ENCODE results near the gene BAAT. TPM values are rescaled to one million over a fixed set of nuclear protein-coding genes. Genes with fewer than 3 reads are reported as not detected.

BAAT gene
- total and polyA plus RNA-seq, 2 experiments from 2014 or later: 19.8 to 41.8 TPM

GRCh38 chr9:101399643-101399970 is 14.8 kb upstream of the BAAT start:
- Histone ChIP-seq H3K4me1 (ENCODE audit: insufficient read depth) (no peaks in the 10 kb centered on the region), H3K9me2 (replicated peaks; ENCODE audit: insufficient read depth) (no peaks in the 10 kb centered on the region), H3K79me2 (peaks cover 84% of the 10 kb centered on the region), H3K27me3 (no peaks in the 10 kb centered on the region), H4K20me1 (ENCODE audit: insufficient read depth, poor library complexity, severe bottlenecking) (no peaks in the 10 kb centered on the region), H3K4me2 (peak overlapping the region; percentile 93), H2AFZ (peak overlapping the region; percentile 69), H3K36me3 (replicated peaks; ENCODE audit: insufficient read depth, low read depth) (peaks cover 28% of the 10 kb centered on the region), H3K4me3 (peak overlapping the region; percentile 92), H3K9me3 (ENCODE audit: low read depth) (peaks cover 31% of the 10 kb centered on the region), H3K27ac (peak overlapping the region; percentile 77)
- TF ChIP-seq EZH2 (IDR thresholded peaks at IDR 0.05; ENCODE audit: borderline replicate concordance): no peak
- TF ChIP-seq CTCF (IDR thresholded peaks at IDR 0.05; ENCODE audit: poor library complexity): no peak
- TF ChIP-seq EZH2phosphoT487 (IDR thresholded peaks at IDR 0.05; ENCODE audit: low read depth, severe bottlenecking, unreplicated experiment): no peak
- DNase-seq (ENCODE audit: low spot score): no peak
- WGBS (ENCODE audit: low lambda C conversion rate, missing lambda C conversion rate): 26% methylated on average over 2 of the region's 2 CpGs

GRCh38 chr9:101398930-101399642 is 14.3 kb upstream of the BAAT start:
- peak overlapping the region; percentile 69 for H2AFZ ChIP-seq
- H3K9me3 ChIP-seq (ENCODE audit: low read depth): peaks cover 26% of the 10 kb centered on the region
- WGBS (ENCODE audit: low lambda C conversion rate, missing lambda C conversion rate): 3% methylated on average over 19 of the region's 28 CpGs
- H3K4me1 ChIP-seq (ENCODE audit: insufficient read depth): no peaks in the 10 kb centered on the region
- no peak for TF ChIP-seq CTCF (IDR thresholded peaks at IDR 0.05; ENCODE audit: poor library complexity)
- TF ChIP-seq EZH2phosphoT487 (IDR thresholded peaks at IDR 0.05; ENCODE audit: low read depth, severe bottlenecking, unreplicated experiment): no peak
- DNase-seq (ENCODE audit: low spot score): peak; percentile 13
- H3K4me3 ChIP-seq: peak overlapping the region; percentile 92
- H3K79me2 ChIP-seq: peaks cover 86% of the 10 kb centered on the region
- H3K9me2 ChIP-seq (replicated peaks; ENCODE audit: insufficient read depth): no peaks in the 10 kb centered on the region
- no peaks in the 10 kb centered on the region for H4K20me1 ChIP-seq (ENCODE audit: insufficient read depth, poor library complexity, severe bottlenecking)
- H3K4me2 ChIP-seq: peak overlapping the region; percentile 93
- H3K36me3 ChIP-seq (replicated peaks; ENCODE audit: insufficient read depth, low read depth): peaks cover 23% of the 10 kb centered on the region
- peak overlapping the region; percentile 77 for H3K27ac ChIP-seq
- no peaks in the 10 kb centered on the region for H3K27me3 ChIP-seq

- WGBS (ENCODE audit: low lambda C conversion rate, missing lambda C conversion rate): under 1% methylated on average over 42 of the region's 44 CpGs
- H4K20me1 ChIP-seq (ENCODE audit: insufficient read depth, poor library complexity, severe bottlenecking): no peaks in the 10 kb centered on the region
- H3K79me2 ChIP-seq: peaks cover 91% of the 10 kb centered on the region
- H3K27ac ChIP-seq: peak within 1 kb of the TSS; percentile 85
- peak within 1 kb of the TSS; percentile 92 for H3K4me3 ChIP-seq
- H3K36me3 ChIP-seq (replicated peaks; ENCODE audit: insufficient read depth, low read depth): peaks cover 15% of the 10 kb centered on the region
- peak; percentile 98 for DNase-seq (ENCODE audit: low spot score)
- peaks cover 19% of the 10 kb centered on the region for H3K9me3 ChIP-seq (ENCODE audit: low read depth)
- TF ChIP-seq EZH2 (IDR thresholded peaks at IDR 0.05; ENCODE audit: borderline replicate concordance) (no peak), CTCF (IDR thresholded peaks at IDR 0.05; ENCODE audit: poor library complexity) (no peak), EZH2phosphoT487 (IDR thresholded peaks at IDR 0.05; ENCODE audit: low read depth, severe bottlenecking, unreplicated experiment) (no peak)
- no peaks in the 10 kb centered on the region for H3K27me3 ChIP-seq
- no peaks in the 10 kb centered on the region for H3K4me1 ChIP-seq (ENCODE audit: insufficient read depth)
- peak within 1 kb of the TSS; percentile 69 for H2AFZ ChIP-seq
- peak within 1 kb of the TSS; percentile 93 for H3K4me2 ChIP-seq
- H3K9me2 ChIP-seq (replicated peaks; ENCODE audit: insufficient read depth): no peaks in the 10 kb centered on the region
Measured at GRCh38 chr9:101398068-101398929, 13.5 kb upstream of the BAAT start, which contains the start of the genes MRPL50 and ZNF189. Gene MRPL50, minus strand, starts transcription at chr9:101398618. Its CDS starts 26 bp downstream, at chr9:101398592. Gene ZNF189, plus strand, starts transcription at chr9:101398851. Its CDS starts 306 bp downstream, at chr9:101399157.
